Large intestine (tissue), 3 donors: ENCODE measurements around the gene FRMD5. TPM values are rescaled to one million over a fixed set of nuclear protein-coding genes. Genes with fewer than 3 reads are reported as not detected.
A peak's percentile ranks its signal among the peaks of the same experiment; 100 is the strongest.

Source experiments
- DNase-seq, 2 donors: peaks; one replicate each; pipeline versions ENCODE4 v3.0.0 to v3.0.0-alpha.2; 2013
- H3K27ac ChIP-seq: one replicate; pipeline ENCODE4 v1.5.1; 2013; ENCODE audit warnings: low read length
- H3K27me3 ChIP-seq: 2 replicates; pipeline ENCODE4 v1.6.1; 2013; ENCODE audit warnings: low read length; ENCODE audit not compliant: control insufficient read depth, insufficient read depth
- H3K36me3 ChIP-seq: 2 replicates; pipeline ENCODE4 v1.6.1; 2013; ENCODE audit warnings: low read length; ENCODE audit not compliant: control insufficient read depth, insufficient read depth
- H3K4me1 ChIP-seq: one replicate; pipeline ENCODE4 v1.6.1; 2013; ENCODE audit warnings: low read length; ENCODE audit not compliant: control insufficient read depth, insufficient read depth
- H3K4me3 ChIP-seq: one replicate; pipeline ENCODE4 v1.5.1; 2013; ENCODE audit warnings: low read length
- H3K9me3 ChIP-seq: one replicate; pipeline ENCODE4 v1.6.1; 2013; ENCODE audit warnings: mild to moderate bottlenecking, low read depth, low read length, moderate library complexity; ENCODE audit not compliant: control insufficient read depth
- WGBS: methylation state at CpG from one replicate; pipeline ENCODE4 v1.1.5; 2013; ENCODE audit warnings: low lambda C conversion rate; ENCODE audit not compliant: insufficient coverage; 5-methylcytosine and 5-hydroxymethylcytosine counted together
- polyA plus RNA-seq: library from polyadenylated mRNA; unstranded; fragments of 120-200 nt; gene quantifications from one replicate; pipeline ENCODE4 v1.2.1, GENCODE V29; 2013

Gene FRMD5
- polyA plus RNA-seq, 1 donor, result 1.7 TPM

GRCh38 chr15:43886558-43886957 is 308.5 kb downstream of the FRMD5 start:
- Histone ChIP-seq H3K9me3 (no peaks in the 10 kb centered on the region), H3K27ac (no peak overlapping the region), H3K4me3 (no peak overlapping the region), H3K4me1 (peaks cover 6% of the 10 kb centered on the region), H3K36me3 (no peaks in the 10 kb centered on the region), H3K27me3 (no peaks in the 10 kb centered on the region)
- WGBS, result no CpG with 5 or more reads among the region's 4 CpGs
- no peak for DNase-seq

DNA sequence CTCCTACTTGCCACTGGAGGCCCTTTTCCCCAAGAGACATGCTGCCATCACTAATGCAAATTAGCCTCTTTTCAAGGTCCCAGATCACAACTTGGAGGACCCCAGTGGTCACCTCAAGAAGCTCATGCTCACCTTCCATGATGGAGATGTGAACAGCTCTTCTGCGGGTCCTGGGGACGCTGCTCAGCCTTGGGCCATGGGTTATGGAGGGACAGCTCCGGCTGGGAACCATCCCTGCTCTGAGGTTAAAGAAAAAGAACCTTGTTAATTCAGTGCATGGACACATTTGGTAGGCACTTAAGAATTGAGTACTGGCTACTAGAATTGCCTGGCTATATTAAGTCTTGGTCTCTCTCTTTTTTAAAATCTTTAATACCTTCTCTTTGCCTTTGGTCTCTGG is 311.5 kb downstream of the FRMD5 start:
- no peak for DNase-seq
- Histone ChIP-seq H3K27me3 (no peaks in the 10 kb centered on the region), H3K9me3 (no peaks in the 10 kb centered on the region), H3K36me3 (no peaks in the 10 kb centered on the region), H3K27ac (no peak overlapping the region), H3K4me1 (peaks cover 19% of the 10 kb centered on the region), H3K4me3 (no peak overlapping the region)
- WGBS, result no CpG with 5 or more reads among the region's 3 CpGs

DNA sequence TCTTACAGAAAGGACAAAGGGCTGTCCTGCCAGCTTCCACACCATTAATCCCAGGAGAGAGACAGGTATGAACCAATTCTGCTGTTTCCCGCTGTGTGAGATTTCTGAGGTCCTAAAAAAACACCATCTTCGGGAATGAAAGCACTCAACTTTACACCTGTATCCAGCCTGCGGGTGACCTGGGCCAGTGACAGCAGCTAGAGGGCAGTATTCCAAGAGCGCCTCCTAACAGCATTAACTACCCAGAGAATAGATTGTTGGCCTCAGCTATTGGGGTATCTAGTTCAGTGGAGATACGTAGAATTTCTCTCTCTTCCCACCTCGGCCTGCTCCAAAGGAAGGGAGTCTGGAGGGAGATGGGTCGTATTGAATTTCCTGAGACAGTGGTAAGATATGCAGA is 313.1 kb downstream of the FRMD5 start:
- H3K27ac ChIP-seq, result no peak overlapping the region
- H3K9me3 ChIP-seq, result no peaks in the 10 kb centered on the region
- H3K27me3 ChIP-seq, result no peaks in the 10 kb centered on the region
- no peak overlapping the region for H3K4me3 ChIP-seq
- no peaks in the 10 kb centered on the region for H3K36me3 ChIP-seq
- H3K4me1 ChIP-seq, result peaks cover 32% of the 10 kb centered on the region
- 80% methylated on average over 2 of the region's 7 CpGs for WGBS
- no peak for DNase-seq

DNA sequence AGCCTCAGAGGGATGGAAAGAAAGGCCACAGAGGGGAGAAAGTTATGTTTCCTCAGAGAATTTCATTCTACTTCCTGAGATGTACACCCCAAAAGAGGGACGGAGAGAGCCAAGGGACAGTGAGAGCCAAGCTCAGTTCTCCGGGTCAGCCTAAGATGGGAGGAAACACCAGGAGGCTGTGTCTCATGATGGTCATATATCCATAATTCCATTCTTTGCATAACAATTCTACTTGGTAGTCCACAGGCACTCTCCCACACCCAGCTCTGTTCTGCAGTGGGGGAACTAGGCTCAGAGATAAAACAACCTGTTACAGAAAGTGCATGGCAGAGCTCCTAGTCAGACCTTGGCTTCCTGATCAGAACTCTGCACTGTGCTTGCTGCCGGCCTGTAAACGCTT is 313.8 kb downstream of the FRMD5 start:
- Histone ChIP-seq H3K27me3 (no peaks in the 10 kb centered on the region), H3K9me3 (no peaks in the 10 kb centered on the region)
- WGBS, result no CpG with 5 or more reads among the region's 4 CpGs

DNA sequence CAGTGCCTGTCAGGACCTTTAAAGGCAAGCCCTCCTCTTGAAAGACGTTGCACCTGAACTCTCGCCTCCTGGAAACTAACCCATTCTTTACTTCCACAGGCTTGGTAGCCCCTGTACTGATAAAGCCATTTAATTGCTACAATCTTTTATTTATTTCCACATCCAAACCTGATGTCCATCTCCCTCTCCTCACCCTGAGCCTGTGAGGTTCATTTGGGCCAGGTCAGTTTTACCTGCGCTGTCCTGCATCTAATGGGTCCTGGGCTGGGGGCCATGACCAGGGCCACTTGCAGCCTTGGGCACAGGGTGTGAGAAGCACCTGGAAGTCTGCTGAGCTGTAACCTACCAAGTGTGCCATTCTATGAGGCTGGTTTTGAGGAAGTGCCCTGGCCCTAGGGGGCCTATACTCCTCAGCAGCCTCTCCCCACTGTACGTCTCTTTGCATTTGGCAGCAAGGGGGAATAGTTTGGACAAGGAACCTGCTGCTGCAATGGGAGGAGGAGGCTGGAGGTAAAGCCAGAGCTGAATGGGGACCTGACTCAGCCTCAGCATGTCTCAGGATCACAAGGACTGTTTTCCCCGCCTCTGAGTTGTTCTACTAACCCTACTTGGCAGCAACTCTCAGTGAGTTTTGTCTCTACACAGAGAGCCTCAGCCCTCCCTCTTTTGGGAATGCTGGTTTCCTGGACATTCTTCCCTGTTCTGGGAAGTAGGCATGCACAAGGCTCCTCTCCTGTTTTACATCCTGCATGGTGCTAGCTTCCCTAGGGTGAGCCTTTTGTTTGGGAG is 314.5 kb downstream of the FRMD5 start:
- Histone ChIP-seq H3K9me3 (no peaks in the 10 kb centered on the region), H3K27me3 (no peaks in the 10 kb centered on the region), H3K4me3 (no peak overlapping the region), H3K27ac (no peak overlapping the region), H3K36me3 (no peaks in the 10 kb centered on the region), H3K4me1 (peaks cover 32% of the 10 kb centered on the region)
- no CpG with 5 or more reads among the region's 5 CpGs for WGBS
- no peak for DNase-seq

More for the DNA sequence above, 313.8 kb downstream of the FRMD5 start:
- DNase-seq, result no peak
- Histone ChIP-seq H3K36me3 (no peaks in the 10 kb centered on the region), H3K27ac (no peak overlapping the region), H3K4me1 (peaks cover 32% of the 10 kb centered on the region), H3K4me3 (no peak overlapping the region)

- peaks cover 32% of the 10 kb centered on the region for H3K4me1 ChIP-seq
- no peaks in the 10 kb centered on the region for H3K36me3 ChIP-seq
- WGBS, result no CpG with 5 or more reads among the region's 15 CpGs
- no peaks in the 10 kb centered on the region for H3K27me3 ChIP-seq
- H3K27ac ChIP-seq, result no peak overlapping the region
- H3K4me3 ChIP-seq, result no peak overlapping the region
- DNase-seq, result peak; percentile 37 to 71
- no peaks in the 10 kb centered on the region for H3K9me3 ChIP-seq
These were observed 315.4 kb downstream of the FRMD5 start for GRCh38 chr15:43879386-43880355.

DNA sequence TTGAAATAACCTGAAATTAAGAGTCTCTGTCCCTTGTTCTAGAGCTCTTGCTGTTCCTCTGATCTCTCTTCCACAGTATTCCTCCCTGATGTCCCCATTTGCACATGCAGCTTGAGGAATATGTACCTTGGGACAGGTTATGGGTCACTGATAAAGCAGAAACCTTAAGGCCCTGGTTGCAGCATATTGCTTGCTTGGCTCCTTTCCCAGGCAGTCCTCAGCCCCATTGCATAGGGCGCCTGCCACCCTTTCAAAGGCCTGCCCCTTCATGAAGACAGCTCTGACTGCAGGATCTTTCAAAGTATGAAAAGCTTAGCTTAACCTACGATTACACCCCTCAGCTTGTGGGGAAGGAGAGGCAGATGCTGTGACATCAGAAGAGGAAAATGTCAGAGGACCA is 316.6 kb downstream of the FRMD5 start:
- peak; percentile 35 to 56 for DNase-seq
- no peak overlapping the region for H3K27ac ChIP-seq
- H3K27me3 ChIP-seq, result no peaks in the 10 kb centered on the region
- WGBS, result no CpG with 5 or more reads among the region's 2 CpGs
- peaks cover 32% of the 10 kb centered on the region for H3K4me1 ChIP-seq
- no peak overlapping the region for H3K4me3 ChIP-seq
- no peaks in the 10 kb centered on the region for H3K36me3 ChIP-seq
- H3K9me3 ChIP-seq, result no peaks in the 10 kb centered on the region

GRCh38 chr15:43877371-43877770 is 317.7 kb downstream of the FRMD5 start:
- WGBS, result no CpG with 5 or more reads among the region's 4 CpGs
- Histone ChIP-seq H3K4me3 (no peak overlapping the region), H3K9me3 (no peaks in the 10 kb centered on the region), H3K36me3 (no peaks in the 10 kb centered on the region), H3K27ac (no peak overlapping the region), H3K27me3 (no peaks in the 10 kb centered on the region), H3K4me1 (peaks cover 32% of the 10 kb centered on the region)
- DNase-seq, result no peak

GRCh38 chr15:43876872-43877271 is 318.2 kb downstream of the FRMD5 start:
- H3K36me3 ChIP-seq, result no peaks in the 10 kb centered on the region
- no peak overlapping the region for H3K27ac ChIP-seq
- H3K27me3 ChIP-seq, result no peaks in the 10 kb centered on the region
- WGBS, result no CpG with 5 or more reads among the region's 3 CpGs
- no peak overlapping the region for H3K4me3 ChIP-seq
- no peak for DNase-seq
- H3K9me3 ChIP-seq, result no peaks in the 10 kb centered on the region
- peaks cover 32% of the 10 kb centered on the region for H3K4me1 ChIP-seq

GRCh38 chr15:43873651-43874050 is 321.4 kb downstream of the FRMD5 start:
- Histone ChIP-seq H3K4me1 (peaks cover 13% of the 10 kb centered on the region), H3K27ac (no peak overlapping the region), H3K27me3 (no peaks in the 10 kb centered on the region), H3K9me3 (no peaks in the 10 kb centered on the region), H3K36me3 (no peaks in the 10 kb centered on the region), H3K4me3 (no peak overlapping the region)
- 69% methylated on average over 4 of the region's 10 CpGs for WGBS
- DNase-seq, result no peak
